Kidney capillary endothelial cell (primary cell): ENCODE results near the gene MAML1.
"Not testable (repeated sequence)": the region's sequence is repeated elsewhere in the genome, so short reads cannot be mapped to it uniquely, and the experiment has no call there.

Source experiments
- DNase-seq: peaks from one replicate; pipeline ENCODE4 v3.0.0-alpha.2; 2018; ENCODE audit warnings: low spot score

Gene MAML1

GRCh38 chr5:179734536-179735164 lies 2.0 kb downstream of the MAML1 start:
- DNase-seq = no peak

GRCh38 chr5:179738742-179739141 lies 6.1 kb downstream of the MAML1 start:
- no peak for DNase-seq

- not testable (repeated sequence) for DNase-seq
Observed at GRCh38 chr5:179744106-179744505, 11.5 kb downstream of the MAML1 start.

- no peak for DNase-seq
Observed at GRCh38 chr5:179746872-179747271, 14.2 kb downstream of the MAML1 start.

- DNase-seq = no peak
Observed at GRCh38 chr5:179747811-179748210, 15.2 kb downstream of the MAML1 start.

- no peak for DNase-seq
Observed at GRCh38 chr5:179749857-179750508, 17.4 kb downstream of the MAML1 start.

- DNase-seq = no peak
Observed at GRCh38 chr5:179753971-179754370, 21.3 kb downstream of the MAML1 start.

GRCh38 chr5:179755022-179755421 lies 22.4 kb downstream of the MAML1 start:
- no peak for DNase-seq

GRCh38 chr5:179758955-179759354 lies 26.3 kb downstream of the MAML1 start:
- no peak for DNase-seq

GRCh38 chr5:179759581-179760551 lies 27.2 kb downstream of the MAML1 start:
- DNase-seq = no peak

GRCh38 chr5:179762079-179762780 lies 29.6 kb downstream of the MAML1 start:
- DNase-seq = no peak

- no peak for DNase-seq
Observed at GRCh38 chr5:179762781-179763176, 30.2 kb downstream of the MAML1 start.

GRCh38 chr5:179763215-179763945 lies 30.8 kb downstream of the MAML1 start:
- peak; percentile 76 for DNase-seq

- DNase-seq = no peak
Observed at GRCh38 chr5:179764056-179764455, 31.4 kb downstream of the MAML1 start.

- peak; percentile 95 for DNase-seq
Observed at GRCh38 chr5:179765400-179765799, 32.8 kb downstream of the MAML1 start.

GRCh38 chr5:179766021-179766725 lies 33.6 kb downstream of the MAML1 start:
- DNase-seq = no peak

GRCh38 chr5:179766726-179767455 lies 34.3 kb downstream of the MAML1 start:
- no peak for DNase-seq

GRCh38 chr5:179767496-179768100 lies 35.0 kb downstream of the MAML1 start:
- DNase-seq = no peak

- no peak for DNase-seq
Observed at GRCh38 chr5:179768326-179769085, 35.9 kb downstream of the MAML1 start.
